GM21529 (cell line): ENCODE results near the gene MYLIP.
A peak's percentile ranks its signal among the peaks of the same experiment; 100 is the strongest.

Experiments
- ATAC-seq: cut with Tn5 transposase; IDR thresholded peaks from one replicate; pipeline ENCODE4 v1.9.1; 2021; ENCODE audit not compliant: unreplicated experiment

Gene MYLIP

DNA sequence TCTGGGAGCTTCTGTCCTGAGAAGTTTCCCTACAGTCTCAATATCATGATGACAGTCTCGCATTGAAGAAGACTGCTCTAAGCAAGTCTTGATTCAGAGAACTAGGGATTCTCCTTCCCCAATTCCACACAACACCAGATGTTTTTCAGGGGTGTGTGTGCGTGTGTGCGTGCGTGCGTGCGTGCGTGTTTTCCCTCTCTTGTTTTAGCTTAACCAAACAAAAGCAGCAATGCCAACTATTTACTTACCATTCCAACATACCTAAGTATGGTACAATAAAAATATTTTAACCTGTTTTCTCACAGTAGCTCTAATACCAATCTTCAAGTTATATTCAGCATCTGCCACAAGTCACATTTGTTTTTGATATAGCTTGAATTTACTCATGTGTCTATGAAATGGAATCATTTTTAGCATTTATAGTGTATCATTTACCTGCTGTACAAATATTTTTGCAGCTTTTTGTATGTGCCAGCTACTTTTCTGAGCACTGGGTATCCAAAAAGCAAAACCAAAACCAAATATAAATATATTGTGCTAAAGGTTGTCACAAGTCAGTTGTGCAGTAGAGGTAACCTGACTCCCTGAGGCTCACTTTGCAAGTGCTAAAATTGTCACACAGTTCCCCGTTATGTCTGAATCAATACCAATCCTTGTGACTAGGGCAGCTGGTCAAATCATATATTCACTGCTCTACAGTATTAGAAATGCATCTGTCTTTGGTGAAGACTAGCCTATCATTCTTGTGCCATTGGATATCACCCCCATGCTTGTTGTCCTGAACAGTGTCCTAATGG is 21.7 kb upstream of the MYLIP start:
- ATAC-seq, result no peak

GRCh38 chr6:16108419-16108818 is 20.5 kb upstream of the MYLIP start:
- no peak for ATAC-seq

DNA sequence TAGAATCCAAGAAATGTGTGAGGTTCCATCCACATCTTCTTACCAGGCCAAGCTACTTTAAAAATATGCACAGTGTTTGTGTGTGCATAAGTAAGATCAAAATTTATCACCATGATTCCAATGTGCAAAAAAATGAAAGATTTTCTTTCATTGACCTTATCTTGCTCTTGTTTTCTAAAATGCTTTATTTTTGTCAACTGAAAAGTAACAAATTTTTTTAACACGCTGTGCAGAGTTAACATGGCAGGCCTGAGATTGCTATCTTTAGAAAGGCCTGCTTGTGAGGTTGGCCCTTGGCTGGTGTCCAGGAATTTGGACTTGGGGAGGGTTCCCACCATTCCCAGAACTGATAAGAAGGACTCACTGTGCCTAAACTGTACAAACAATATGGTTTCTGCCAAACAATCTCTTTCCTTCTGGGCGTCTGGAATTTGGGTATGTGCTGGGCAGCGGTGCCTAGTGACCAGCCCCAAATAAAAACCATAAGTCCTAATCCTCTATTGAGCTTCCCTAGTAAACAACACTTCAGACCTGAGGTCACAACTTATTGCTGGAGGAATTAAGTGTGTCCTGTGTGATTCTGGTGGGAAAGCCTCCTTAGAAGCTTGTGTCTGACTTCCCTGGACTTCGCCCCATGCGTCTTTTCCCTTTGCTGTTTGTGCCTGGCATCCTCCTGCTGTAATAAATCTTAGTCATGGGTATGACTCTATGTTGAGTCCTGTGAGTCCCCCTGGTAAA is 19.8 kb upstream of the MYLIP start:
- no peak for ATAC-seq

DNA sequence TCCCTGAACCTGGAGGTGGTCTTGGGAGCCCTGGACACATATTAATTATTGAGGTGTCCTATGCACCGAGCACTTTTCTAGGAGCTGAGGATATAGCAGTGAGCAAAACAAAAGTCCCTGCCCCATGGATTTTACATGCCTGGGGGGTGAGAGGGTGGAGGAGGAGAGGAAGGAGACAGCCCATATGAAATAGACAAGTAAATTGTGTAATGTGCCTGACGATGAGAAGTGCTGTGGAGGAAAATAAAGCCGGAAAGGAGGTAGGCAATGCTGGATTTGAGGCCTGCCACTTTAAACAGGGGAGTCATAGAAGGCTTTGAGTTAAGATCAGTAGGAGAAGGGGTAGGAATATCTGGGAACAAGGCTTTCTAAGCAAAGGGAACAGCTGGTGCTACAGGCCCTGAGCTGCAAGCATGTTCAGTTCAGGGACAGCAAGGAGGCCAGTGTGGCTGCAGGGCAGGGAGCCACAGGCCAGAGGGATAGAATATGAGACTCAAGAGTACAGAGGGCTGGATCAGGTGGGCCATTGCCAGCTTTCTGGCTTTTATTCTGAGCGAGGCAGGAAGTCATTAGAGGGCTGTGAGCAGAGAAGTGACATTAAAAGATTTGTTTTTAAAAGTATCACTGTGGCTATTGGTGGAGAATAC is 19.1 kb upstream of the MYLIP start:
- ATAC-seq, result no peak

DNA sequence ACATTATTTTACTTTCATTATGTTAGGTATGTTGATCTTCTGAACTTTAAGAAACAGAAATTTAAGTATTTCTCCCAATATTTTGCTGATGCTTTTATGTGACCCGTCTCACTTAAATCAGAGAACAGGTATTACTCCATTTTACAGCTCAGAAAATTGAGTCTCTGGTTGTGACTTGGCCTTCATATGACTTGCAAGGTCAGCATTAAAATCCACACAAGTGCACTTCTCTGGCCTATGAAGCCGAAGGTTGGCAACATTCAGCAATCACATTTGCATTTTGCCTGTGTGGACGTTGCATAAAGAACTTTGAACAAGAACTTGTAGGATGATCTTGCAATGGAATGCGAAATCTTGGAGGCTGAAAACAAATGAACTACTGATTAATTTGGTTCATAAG is 10.1 kb upstream of the MYLIP start:
- ATAC-seq, result no peak

DNA sequence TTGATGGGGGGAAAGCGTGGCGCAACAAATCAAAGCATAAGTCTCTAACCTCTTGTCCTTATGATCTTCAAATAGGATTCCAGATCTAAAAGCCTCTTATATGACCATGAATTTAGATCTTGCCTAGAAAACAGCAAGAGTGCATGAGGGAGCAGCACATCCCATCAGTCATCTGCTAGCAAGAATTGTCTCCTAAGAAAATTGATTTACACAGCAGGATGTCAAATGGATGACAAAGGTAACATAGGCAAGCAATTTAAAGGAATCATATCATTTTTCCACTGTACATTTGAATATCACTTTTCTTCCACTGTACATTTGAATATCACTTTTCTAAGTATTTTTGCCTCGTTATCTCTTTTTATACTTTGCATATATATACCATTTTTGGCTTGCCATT is 7.5 kb upstream of the MYLIP start:
- ATAC-seq, result no peak

GRCh38 chr6:16122197-16122596 is 6.7 kb upstream of the MYLIP start:
- no peak for ATAC-seq

- no peak for ATAC-seq
These were observed 4.4 kb upstream of the MYLIP start for GRCh38 chr6:16124198-16125180.

GRCh38 chr6:16126056-16126455 is 2.8 kb upstream of the MYLIP start:
- ATAC-seq, result no peak

- no peak for ATAC-seq
These were observed 2.0 kb upstream of the MYLIP start for GRCh38 chr6:16126861-16127260.

GRCh38 chr6:16127471-16127870 is 1.4 kb upstream of the MYLIP start:
- ATAC-seq, result no peak

GRCh38 chr6:16129623-16130401 is 926 bp downstream of the MYLIP start:
- ATAC-seq, result peak; percentile 0

GRCh38 chr6:16130437-16130891 is 1.6 kb downstream of the MYLIP start:
- no peak for ATAC-seq

GRCh38 chr6:16130932-16131387 is 2.1 kb downstream of the MYLIP start:
- peak; percentile 64 for ATAC-seq

DNA sequence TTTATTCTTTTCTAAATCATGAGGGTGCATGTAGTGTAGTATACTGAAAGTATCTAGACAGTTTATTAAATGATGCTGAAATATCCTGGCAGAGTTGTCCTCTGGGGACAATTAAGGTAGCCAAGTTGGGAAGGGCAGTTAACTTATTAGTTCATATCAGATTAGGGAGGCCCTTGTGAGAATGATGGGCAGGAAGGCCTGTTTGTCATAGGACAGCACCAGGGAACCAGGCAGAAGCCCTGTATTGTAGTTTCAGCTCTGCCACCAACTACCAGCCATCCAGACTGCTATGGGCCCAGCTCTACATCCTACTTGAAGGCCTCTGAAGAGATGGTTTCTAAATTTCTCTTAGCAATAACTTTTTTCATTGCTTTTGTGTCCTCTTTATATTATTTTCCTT is 4.0 kb downstream of the MYLIP start:
- ATAC-seq, result no peak

- no peak for ATAC-seq
These were observed 5.5 kb downstream of the MYLIP start for GRCh38 chr6:16134430-16134829.

DNA sequence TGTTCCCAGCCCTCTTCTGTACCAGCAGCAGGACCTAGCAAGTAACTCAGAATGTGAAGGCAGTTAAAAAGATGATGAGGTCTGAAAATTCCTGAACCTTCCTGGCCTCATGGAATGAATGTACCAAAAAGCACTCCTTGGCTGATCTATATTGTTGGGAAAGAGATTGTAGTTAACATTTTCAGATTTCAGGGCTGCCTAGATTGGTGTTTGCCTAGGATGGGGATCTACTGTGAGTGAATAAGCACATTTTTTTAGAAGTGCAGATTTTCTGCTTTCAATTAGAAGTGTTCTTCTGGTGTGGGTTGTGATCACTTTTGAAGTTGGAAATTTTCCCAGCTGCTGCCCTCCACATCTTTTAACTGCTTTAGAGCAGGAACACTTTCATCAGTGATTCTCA is 6.2 kb downstream of the MYLIP start:
- no peak for ATAC-seq

GRCh38 chr6:16136091-16136490 is 7.2 kb downstream of the MYLIP start:
- no peak for ATAC-seq

- no peak for ATAC-seq
These were observed 8.0 kb downstream of the MYLIP start for GRCh38 chr6:16136621-16137450.
